GM18909 (cell line): Measurements from ENCODE around the gene CANT1.

ENCODE experiments used
- ATAC-seq: cut with Tn5 transposase; IDR thresholded peaks from one replicate; pipeline ENCODE4 v1.9.1; 2021; ENCODE audit warnings: mild to moderate bottlenecking; ENCODE audit not compliant: unreplicated experiment, poor library complexity

CANT1 gene

GRCh38 chr17:78944956-78945355 lies 64.6 kb downstream of the CANT1 start:
- no peak for ATAC-seq

- ATAC-seq = no peak
Observed at GRCh38 chr17:78944026-78944425, 65.5 kb downstream of the CANT1 start.
